Stimulated activated naive CD4-positive, alpha-beta T cell treated with Interleukin-2 at 50 U/mL for 16 hours (primary cell): Measurements from ENCODE around the gene KIT.
"Not testable (repeated sequence)": the region's sequence is repeated elsewhere in the genome, so short reads cannot be mapped to it uniquely, and the experiment has no call there.

Experiments used
- DNase-seq: peaks from one replicate; lab custom pipeline; 2025; lab: John Stamatoyannopoulos, UW

Gene KIT

DNA sequence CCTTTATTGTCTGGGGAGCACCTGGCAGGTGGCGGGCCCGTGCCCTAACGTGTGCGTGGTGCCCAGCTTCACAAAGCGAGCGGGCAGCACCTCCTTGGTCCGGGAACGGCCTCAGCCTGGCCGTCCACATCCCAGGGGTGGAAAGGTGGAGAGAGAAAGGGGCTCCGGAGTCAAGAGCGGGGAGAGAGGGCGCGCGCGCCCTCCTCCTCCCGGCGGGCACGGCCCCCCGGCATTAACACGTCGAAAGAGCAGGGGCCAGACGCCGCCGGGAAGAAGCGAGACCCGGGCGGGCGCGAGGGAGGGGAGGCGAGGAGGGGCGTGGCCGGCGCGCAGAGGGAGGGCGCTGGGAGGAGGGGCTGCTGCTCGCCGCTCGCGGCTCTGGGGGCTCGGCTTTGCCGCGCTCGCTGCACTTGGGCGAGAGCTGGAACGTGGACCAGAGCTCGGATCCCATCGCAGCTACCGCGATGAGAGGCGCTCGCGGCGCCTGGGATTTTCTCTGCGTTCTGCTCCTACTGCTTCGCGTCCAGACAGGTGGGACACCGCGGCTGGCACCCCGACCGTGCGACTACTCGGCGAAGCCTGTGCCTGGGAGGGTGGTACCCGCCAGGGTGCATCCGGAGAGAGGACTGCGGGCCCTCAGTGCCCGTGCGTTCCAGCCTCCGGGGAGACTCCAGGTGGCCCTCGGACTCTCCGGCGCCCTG, at the start of gene KIT:
TSS of gene KIT (plus strand) at position 407 of the 701 bp plus-strand sequence. CDS start at position 465, 58 bp downstream.
- peak; percentile 1 for DNase-seq

DNA sequence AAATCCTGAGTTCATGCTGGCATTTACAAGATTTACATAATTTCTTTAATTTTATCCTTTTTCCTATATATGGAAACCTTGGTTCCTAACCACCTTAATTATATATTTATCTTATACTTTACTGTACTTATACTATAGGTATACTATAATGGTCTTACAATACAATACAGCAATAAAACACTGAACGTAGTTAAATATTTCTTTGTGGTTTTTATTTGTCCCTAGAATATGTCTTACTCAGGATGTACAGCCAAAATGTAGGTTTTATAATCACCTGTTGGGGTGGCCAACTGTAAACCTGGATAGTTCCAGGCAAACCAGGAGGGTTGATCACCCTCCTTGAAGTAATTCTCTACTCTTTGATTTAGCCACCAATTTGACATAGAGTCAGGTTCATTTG, 48.4 kb upstream of the KIT start:
- DNase-seq: no peak

DNA sequence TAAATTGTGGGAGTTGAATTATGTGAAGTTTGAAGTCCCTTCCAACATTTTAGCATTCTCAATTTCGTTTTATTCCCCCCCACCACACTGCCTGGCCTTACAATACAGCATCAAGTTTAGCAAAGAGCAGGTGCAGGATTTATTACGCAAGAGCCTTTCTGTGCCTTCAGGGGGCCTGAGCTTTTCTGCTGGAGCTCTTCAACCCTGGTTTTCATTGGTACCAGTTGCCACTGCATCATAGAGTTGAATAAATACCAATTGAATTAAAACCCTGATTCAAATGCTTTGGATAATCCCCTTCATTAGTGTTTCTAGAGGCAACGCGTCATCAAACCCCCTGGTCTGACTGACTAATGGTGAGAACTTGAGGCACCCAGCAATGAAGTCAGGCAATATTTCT, 43.6 kb upstream of the KIT start:
- no peak for DNase-seq

DNA sequence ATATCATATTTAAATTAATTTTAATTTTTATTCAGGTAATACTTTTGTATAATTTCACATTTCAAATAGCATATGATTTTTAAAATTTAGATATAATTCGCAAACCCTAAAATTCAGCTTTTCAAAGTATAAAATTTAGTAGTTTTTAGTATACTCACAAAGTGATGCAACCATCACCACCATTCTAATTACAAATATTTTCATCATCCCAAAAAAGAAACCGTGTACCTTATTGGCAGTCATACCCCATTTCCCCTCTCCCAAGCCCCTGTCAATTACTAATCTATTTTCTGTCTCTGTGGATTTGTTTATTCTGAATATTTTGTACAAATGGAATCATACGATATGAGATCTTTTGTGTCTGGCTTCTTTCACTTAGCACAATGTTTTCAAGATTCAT, 37.0 kb upstream of the KIT start:
- no peak for DNase-seq

DNA sequence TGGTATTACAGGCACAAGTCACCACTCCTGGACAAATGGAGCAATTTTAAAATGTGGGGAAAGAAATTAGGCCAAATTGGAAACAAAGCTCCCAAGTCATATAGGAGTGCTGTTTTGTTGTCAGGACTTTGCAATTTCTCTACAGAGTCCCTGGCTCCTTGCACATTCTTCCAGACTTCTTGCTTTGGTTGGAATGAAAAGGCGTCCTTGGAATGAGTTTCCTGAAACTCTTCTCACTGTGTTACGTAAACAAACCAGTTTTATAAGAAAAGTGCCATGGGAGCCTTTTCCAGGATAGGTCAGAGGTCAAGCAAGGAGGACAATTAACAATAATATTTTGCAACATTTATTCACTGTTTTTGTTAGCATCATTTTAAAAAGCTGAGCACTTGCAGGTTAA, 32.4 kb upstream of the KIT start:
- no peak for DNase-seq

DNA sequence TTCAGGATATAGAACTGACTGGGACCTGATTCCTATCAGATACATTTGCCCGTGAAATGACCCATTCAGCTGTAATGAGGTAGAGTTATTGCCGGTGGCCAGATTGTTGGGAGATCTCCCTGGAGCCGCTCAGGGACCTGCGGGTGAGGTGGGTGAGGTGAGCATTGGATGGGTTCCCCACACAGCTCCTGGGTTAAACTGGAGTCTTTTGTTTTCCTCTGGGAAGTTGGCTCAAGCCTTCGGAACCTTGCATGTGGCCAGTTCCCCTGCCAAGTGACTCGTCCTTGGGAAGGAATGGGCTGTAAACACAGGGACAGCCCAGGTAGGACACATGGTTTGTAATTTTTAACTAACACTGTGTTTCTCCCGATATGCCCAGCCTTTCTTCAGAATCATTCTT, 31.6 kb upstream of the KIT start:
- no peak for DNase-seq

DNA sequence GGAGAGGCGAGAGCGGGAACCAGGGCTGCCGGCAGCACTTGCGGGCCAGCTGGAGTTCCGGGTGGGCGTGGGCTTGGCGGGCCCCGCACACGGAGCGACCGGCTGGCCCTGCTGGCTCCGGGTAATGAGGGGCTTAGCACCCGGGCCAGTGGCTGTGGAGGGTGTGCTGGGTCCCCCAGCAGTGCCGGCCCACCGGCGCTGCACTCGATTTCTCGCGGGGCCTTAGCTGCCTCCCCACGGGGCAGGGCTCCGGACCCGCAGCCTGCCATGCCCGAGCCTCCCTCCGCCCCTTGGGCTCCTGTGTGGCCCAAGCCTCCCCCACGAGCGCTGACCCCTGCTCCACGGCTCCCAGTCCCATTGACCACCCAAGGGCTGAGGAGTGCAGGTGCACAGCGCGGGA, 25.2 kb upstream of the KIT start:
- no peak for DNase-seq

DNA sequence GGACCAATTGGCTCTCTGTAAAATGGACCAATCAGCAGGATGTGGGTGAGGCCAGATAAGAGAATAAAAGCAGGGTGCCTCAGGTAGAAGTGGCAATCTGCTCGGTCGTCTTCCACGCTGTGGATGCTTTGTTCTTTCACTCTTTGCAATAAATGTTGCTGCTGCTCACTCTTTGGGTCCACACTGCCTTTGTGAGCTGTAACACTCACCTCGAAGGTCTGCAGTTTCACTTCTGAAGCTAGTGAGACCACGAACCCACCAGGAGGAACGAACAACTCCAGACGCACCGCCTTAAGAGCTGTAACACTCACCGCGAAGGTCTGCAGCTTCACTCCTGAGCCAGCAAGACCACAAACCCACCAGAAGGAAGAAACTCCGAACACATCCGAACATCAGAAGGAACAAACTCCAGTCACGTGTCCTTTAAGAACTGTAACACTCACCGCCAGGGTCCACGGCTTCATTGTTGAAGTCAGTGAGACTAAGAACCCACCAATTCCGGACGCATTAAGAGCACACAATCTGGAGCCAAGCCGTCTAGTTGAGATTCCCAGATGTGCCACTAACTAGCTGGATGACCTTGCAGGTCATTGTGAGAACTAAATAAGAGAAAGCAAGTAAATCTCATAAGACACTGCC, 24.5 kb upstream of the KIT start:
- not testable (repeated sequence) for DNase-seq

DNA sequence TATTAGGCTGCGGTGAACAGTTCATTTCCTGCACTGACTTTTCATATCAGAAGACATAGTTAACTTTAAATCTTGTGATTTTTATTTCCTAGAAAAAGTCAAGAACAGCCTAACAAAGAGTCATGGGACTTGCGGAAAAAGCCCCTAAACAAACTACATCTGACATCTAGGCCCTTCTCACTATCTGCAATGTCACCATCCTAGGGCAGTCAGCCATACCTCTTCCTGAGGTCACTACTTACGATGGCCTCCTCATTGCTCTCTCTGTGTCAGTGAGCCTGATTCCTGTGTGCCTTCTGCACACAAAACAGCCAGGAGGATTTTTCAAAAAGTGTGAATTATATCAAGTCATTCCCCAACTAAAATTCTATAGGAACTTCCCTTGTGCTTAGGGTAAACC, 22.4 kb upstream of the KIT start:
- DNase-seq: no peak

DNA sequence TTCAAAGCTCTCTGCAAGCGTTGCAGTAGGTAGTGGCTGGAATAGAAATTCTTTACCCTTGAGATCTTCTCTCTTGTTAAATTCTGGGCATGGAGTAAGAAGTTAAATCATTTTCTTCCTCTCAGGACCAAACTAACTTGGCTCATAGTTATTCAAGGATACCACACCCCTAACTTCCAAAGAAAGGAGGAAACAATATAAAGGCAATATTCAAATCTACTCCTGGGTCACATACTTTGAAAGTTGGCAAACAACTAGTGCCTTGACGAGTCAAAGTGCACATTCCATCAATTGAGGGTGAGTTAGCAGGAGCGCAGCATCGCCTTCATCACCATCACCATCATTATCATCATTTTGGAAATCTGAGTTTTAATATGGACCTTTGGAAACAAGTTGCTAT, 20.4 kb upstream of the KIT start:
- DNase-seq: no peak

DNA sequence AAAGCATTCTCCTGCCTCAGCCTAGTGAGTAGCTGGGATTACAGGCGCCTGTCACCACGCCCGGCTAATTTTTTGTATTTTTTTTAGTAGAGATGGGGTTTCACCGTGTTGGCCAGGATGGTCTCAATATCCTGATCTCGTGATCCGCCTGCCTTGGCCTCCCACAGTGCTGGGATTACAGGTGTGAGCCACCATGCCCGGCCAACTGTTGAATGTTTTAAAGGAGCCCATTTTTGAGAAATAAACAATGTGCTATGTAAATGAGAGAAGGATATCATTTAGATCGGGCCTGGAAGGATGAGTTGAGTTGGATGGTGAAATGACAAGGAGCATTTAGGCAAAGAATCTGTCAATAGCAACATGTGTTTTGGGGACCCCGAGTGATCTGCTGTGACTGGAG, 16.7 kb upstream of the KIT start:
- DNase-seq: not testable (repeated sequence)

DNA sequence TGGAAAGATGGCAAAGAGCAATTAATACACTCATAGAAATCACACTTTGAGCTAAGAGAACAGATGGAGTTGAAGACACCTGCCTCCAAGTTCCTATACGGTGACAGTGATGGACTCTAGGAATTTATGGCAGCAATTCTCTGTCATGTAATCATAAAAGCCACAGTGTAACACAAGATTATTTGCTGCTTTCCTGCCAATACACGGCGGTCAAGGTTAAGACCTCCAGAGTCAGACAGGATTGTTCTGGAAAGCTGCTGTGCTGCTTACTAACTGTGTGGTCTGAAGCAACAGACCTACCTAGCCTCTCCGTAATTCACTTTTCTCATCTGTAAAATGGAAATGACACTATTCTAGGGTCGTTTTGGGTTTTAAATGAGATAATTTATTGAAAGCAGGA, 14.6 kb upstream of the KIT start:
- DNase-seq: no peak

DNA sequence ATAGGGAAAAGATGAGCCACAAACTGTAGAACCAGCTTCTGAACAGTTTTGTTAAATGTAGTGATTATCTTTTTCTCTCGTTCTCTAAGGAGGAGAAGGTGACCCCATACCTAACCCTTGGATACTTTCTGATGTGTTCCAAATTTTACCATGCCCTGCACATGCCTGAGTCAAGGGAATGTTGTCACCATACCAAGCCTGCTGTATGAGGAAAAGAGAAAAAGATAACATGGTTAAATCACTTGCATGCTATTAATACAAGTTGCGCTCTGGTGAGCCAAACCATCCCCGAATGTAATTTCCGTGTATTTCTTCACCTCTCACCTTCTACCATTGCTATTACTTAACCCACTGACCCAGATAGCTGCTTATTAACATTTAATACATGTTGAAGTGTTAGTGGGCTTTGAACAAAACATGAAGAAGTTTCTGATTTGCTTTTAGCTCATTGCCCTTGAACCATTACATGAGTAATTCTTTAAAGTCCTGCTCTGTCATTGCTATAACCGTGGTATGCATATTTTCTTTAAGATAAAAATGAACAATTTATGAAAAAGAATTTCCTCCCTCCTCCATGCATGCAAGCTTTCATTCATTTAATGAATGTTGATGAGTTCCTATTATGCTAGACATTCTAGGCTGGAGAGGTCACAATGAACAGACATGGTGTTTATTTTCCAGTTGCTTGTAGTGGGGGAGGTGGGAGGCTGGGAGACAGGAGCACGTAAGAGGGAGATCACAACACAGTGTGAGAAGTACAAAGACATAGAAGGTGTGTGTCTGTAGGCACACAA, 13.6 kb upstream of the KIT start:
- no peak for DNase-seq

DNA sequence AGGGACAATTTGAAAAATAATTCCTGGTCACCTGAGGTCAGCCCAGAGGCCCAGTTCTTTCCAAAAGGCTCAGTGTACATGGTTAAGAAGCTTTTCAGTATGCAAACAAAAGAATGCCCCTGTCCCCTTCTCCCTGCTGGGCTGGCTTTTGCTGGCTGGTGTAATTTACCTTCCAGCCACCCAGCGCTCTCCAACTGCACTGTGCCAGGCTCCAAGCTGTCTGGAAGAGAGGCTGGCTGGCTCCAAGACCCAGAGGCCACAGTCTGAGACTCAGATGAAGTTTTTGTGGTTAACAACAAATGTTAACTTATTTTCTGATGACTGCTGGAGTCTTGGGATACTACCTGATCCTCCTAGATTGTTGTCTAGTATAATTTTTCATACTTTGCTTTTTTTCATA, 11.9 kb upstream of the KIT start:
- DNase-seq: no peak

DNA sequence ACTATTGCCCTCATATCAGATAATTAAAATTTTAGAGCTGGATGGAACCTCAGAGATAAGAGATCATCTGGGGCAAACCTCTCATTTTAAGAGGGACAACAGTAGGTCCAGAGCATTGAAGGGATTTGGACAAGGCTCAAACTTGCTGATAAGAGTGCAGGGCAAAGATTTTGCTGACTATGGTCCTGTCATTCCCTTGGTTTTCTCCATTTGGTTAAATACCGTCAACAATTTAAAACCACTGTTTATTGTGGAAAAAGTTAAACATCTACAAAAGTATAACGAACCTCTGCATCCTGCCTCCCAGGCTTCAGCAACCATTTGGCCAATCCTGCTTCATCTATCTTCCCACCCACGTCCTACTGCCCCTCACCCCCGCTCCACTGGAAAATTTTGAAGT, 10.7 kb upstream of the KIT start:
- no peak for DNase-seq

DNA sequence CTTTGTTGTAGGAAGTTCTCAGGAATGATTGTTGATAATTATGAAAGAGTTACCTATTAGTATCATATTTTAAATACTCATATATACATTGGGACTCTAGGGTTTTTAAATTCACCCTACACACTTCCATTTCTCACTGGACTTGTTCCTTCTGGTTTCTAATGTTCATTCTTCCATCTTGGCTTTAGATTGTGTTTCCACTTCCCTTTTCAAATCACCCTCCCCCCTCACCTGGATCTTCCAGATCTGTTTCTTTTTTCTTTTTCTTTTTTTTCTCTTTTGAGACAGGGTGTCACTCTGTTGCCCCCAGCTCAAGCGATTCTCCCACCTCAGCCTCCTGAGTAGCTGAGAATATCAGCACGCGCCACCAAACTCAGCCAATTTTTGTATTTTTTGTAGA, 6.7 kb upstream of the KIT start:
- no peak for DNase-seq

DNA sequence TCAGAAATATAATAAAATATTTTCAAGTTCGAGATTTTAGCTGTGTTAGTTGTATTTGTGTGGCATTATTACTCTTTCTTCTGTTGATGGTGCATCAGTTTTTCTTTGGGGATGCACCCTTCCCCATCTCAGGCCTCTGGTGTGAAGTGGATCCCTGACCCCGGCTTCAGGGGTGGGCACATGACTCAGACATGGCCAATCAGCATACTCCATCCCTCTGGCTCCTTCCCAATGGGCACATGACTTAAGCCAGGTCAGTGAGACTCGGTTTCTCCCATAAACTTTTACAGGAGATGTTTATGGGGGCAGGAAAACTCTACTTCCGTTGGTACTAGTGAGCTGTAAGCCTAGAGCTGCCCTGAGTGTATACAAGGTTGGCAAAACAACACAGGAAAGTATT, 3.0 kb upstream of the KIT start:
- DNase-seq: no peak

DNA sequence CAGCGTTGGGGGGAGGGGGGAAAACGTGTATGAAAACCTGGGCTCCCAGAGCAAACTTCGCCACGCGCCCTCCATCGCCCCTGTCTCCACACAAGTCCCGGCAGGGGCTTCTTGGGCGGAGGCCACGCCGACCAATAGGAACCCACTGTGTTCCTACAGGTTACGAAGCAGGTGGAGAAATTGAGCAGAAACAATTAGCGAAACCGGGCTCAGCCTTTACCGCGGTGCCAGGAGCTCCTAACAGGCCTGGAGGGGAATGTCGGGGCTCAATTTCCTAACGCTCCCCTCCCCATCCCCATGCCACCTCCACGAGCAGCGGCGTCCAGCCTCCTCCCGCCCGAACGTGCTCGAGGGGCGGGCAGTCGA, 589 bp upstream of the KIT start:
- DNase-seq: no peak

DNA sequence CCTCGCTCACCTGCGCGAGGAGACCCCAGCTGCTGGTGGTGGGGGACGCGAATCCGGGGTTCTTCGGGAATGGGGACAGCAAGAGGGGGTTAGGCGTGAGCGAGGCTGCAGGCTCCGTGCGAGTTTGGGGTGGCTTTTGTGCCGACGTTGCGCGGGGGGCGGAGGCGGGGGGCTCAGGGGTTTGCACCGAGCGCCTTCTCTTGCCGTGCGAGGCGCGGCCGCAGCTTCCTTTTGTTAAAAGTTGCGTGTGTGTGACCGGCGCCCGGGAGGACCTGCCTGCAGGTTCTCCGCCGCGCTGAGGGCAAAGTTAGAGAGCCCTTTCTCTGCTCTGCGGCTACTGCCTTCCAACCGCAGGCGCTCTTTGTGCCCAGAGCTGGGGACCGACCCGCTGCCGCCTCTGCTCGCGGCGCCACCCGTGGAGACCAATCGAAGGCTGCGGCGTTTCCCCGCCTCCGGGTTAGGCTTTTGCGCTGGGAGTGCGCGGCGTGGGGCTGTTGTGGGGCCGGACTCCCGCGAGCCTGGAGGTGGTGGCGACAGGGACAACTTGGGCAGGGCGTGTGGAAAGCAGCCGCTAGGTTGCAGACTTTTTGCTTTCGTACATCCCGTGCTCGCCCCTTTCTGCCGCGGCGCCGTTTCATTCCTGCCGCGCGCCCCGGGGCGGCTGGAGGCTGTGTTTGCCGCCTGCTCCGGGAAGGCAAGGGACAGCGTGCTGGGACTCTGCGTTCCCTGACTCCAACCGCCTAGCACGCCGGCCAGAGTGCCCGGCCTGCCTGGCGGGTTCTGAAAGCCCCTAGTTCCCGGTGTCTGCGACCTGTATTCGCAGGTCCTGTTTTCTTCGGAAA, 716 bp downstream of the KIT start:
- DNase-seq: peak; percentile 15

DNA sequence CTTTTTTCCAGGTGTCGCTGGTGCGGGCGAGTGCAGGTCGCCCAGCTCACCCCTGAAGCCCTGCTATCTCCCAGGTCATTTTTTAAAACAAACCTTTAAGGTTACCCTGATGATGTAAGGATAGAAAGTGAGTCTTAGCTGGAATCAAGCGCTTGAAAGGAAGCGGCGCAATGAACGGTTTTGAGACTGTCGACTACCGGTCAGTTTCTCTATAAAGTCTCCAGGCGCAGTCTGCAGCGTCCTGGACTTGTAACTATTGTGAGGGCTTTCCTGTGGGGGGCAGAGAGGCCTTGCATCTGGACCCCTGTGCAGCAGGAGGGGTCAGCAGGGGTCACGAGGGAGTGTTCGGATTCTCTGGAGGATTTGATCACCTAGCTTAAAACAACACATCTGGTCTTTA, 1.6 kb downstream of the KIT start:
- no peak for DNase-seq

DNA sequence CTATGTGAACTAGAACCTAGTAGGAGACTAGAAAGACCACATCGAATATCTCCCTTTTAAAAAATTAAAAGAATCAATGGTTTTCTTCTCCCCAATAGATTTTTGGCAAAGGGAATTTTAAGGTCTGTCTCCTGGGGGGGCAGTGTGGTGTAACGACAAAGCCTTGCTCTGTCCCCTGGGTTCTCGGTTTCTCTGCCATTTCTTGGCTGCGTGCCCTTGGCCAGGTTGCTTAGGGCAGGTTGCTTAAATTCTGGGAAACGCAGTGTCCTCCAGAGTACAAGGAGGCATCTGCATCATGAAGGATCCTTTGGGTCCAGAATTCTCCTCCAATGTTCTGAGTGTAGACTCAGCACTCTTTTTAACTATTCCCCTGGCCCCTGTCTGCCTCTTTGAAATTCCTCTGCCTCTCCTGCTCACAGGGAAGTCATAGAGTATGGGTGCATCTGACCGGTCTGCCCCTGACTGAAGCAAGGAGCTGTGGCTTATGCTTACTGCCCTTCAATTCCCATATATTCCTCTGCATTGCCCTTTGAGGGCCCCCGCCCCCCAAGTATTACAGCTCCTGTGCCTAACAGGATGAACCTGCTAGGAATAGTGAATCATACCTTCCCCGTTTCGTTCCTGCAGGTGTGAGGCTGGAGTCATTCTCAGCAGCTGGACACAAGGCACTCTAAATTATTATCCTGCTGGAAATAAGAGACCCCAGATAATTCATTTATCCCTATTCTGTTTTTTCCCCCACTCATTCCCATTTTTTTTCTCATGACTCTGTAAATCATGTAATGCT, 2.2 kb downstream of the KIT start:
- no peak for DNase-seq

DNA sequence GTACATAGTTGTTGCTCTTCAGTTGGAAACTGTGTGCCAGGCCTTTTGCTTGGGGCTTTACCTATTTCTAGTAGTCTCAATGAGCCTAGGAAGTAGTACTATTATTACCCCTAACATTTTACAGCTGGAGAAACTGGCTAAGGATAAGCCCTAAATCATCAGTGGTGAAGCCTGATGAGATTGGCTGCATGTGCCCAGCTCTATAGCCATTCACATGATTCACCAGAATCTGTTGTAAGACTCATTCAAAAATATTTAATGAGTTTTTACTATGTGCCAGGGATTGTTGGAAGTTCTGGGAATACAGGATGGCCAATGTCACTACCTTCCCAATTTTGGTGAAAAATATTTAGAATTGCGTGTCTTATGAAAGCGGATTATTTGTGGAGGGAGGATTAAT, 2.8 kb downstream of the KIT start:
- no peak for DNase-seq
